ENCODE data around the gene IQCK. TPM values are rescaled to one million over a fixed set of nuclear protein-coding genes. Genes with fewer than 3 reads are reported as not detected.
A peak's percentile ranks its signal among the peaks of the same experiment; 100 is the strongest.
"Not testable (repeated sequence)": the region's sequence is repeated elsewhere in the genome, so short reads cannot be mapped to it uniquely, and the experiment has no call there.

Gene IQCK
- polyA plus RNA-seq, 1 donor from 2014 or later: 3.4 TPM

- H3K4me3 Mint-ChIP-seq: no peak overlapping the region
- no peak overlapping the region for H3K27ac Mint-ChIP-seq
- H3K4me1 Mint-ChIP-seq: peaks cover 0 to 3% (median 1%) of the 10 kb centered on the region in 3 donors
- H3K9me3 Mint-ChIP-seq: peaks cover 0 to 2% (median 0%) of the 10 kb centered on the region in 3 donors
- H3K27me3 Mint-ChIP-seq: no peaks in the 10 kb centered on the region
- H3K36me3 Mint-ChIP-seq: no peaks in the 10 kb centered on the region
Observed at GRCh38 chr16:19776147-19776546, 58.1 kb downstream of the IQCK start.

DNA sequence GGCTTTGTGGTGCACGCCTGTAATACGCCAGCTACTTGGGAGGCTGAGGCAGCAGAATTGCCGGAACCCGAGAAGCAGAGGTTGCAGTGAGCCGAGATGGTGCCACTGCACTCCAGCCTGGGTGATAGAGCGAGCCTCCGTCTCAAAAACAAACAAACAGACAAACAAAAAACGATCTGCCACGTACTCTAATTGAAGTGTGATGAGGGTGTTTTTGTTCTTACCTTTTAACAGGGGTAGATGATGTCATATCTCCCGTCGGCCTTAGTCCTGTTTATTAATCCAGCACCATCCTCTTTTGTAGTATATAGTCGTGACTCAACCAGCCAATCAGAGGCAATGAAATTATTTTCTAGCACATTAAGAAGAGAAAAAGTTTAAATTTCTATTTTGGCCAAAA, 58.5 kb downstream of the IQCK start:
- H3K27me3 Mint-ChIP-seq: no peaks in the 10 kb centered on the region
- H3K9me3 Mint-ChIP-seq: peaks cover 0 to 2% (median 0%) of the 10 kb centered on the region in 3 donors
- no peak overlapping the region for H3K4me3 Mint-ChIP-seq
- H3K4me1 Mint-ChIP-seq: peaks cover 0 to 3% (median 1%) of the 10 kb centered on the region in 3 donors
- H3K27ac Mint-ChIP-seq: no peak overlapping the region
- no peaks in the 10 kb centered on the region for H3K36me3 Mint-ChIP-seq

DNA sequence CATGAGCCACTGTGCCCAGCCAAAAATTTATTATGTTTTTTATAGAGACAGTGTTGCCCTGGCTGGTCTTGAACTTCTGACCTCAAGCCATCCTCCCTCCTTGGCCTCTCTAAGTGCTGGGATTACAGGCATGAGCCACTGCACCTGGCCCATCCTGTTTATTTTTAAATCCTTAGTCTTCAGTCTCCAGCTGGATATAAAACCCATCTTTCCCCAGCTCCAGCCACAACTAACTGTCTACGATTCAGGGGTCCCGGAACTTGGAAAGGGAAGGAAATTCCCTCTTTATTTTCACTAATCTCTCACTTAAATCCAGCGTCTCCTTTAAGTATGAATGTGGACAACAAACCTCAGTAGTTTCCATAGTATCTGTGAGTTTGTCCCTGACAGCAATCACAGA, 62.2 kb downstream of the IQCK start:
- H3K9me3 Mint-ChIP-seq: no peaks in the 10 kb centered on the region
- H3K27me3 Mint-ChIP-seq: peaks cover 1% of the 10 kb centered on the region
- H3K4me3 Mint-ChIP-seq: no peak overlapping the region
- H3K36me3 Mint-ChIP-seq: no peaks in the 10 kb centered on the region
- peaks cover 0 to 3% (median 1%) of the 10 kb centered on the region in 3 donors for H3K4me1 Mint-ChIP-seq
- no peak overlapping the region for H3K27ac Mint-ChIP-seq

DNA sequence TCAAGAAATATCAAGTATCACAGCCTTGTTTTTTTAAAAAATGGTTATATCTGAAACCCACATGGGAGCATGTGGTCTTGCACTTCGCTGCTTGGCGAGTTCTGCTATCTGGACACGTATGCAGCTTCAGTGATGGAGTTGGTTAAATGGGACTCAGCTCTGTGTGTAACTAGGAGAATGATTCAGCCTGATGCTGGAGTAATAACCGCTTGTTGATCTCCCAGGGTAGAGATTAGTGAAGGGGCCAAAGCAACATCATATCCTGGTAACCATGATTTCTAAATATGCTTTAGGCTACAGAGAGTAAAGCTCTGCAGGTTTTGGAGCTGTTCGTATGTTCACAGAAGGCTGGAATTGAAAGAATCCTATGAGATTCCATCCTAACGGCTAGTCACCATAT, 63.2 kb downstream of the IQCK start:
- H3K36me3 Mint-ChIP-seq: no peaks in the 10 kb centered on the region
- H3K27ac Mint-ChIP-seq: no peak overlapping the region
- H3K27me3 Mint-ChIP-seq: peaks cover 3% of the 10 kb centered on the region

DNA sequence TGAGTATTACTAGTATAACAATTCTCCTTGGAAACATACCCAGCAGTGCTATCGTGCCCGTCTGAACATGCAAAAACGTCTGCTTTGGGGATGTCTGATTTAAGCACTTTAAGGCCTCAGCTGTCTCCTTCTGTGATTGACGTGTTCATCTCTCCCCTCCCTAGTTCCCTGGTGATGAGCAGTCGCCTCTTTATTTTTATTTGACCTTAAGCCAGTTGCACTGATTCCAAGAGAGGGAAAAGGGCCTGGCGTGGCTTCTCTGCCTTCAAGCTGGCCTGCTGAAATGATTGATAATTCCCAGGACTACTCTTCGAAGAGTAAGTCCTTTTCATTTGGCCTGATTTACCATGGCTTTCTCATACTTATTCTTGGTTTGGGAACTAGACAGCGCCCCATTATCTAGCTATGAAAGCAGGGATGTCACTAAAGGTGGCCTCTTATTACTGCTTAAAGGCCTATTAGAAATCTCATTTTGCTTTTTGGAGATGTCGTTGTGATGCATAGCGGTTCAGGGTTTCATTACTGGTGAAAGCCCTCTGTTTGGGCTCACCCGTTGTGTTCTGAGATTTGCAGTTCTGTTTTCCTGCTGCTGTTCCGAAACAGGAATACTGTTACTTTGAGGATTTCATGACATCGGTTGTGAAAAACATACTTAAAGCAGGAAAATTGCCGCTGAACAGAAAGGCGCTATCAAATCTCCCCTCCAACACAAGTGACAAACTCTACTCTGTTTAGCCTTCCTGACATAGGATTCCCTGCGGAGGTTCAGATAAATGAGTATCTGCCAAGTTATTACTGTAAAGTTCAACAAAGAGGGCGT, 65.5 kb downstream of the IQCK start:
- Mint-ChIP-seq H3K27me3 (peaks cover 3% of the 10 kb centered on the region), H3K4me3 (no peak overlapping the region), H3K27ac (no peak overlapping the region), H3K9me3 (no peaks in the 10 kb centered on the region), H3K36me3 (no peaks in the 10 kb centered on the region), H3K4me1 (no peaks in the 10 kb centered on the region)

More for the DNA sequence above, 63.2 kb downstream of the IQCK start:
- Mint-ChIP-seq H3K4me1 (peaks cover 0 to 3% (median 1%) of the 10 kb centered on the region in 3 donors), H3K4me3 (no peak overlapping the region), H3K9me3 (no peaks in the 10 kb centered on the region)

- no peaks in the 10 kb centered on the region for H3K9me3 Mint-ChIP-seq
- H3K4me3 Mint-ChIP-seq: no peak overlapping the region
- no peaks in the 10 kb centered on the region for H3K36me3 Mint-ChIP-seq
- H3K27me3 Mint-ChIP-seq: peaks cover 3% of the 10 kb centered on the region
- H3K4me1 Mint-ChIP-seq: no peaks in the 10 kb centered on the region
- no peak overlapping the region for H3K27ac Mint-ChIP-seq
Observed at GRCh38 chr16:19784183-19784736, 66.2 kb downstream of the IQCK start.

- H3K4me3 Mint-ChIP-seq: no peak overlapping the region
- H3K27ac Mint-ChIP-seq: no peak overlapping the region
- H3K36me3 Mint-ChIP-seq: no peaks in the 10 kb centered on the region
- no peaks in the 10 kb centered on the region for H3K4me1 Mint-ChIP-seq
- H3K27me3 Mint-ChIP-seq: peaks cover 3% of the 10 kb centered on the region
- H3K9me3 Mint-ChIP-seq: no peaks in the 10 kb centered on the region
Observed at GRCh38 chr16:19785081-19785480, 67.0 kb downstream of the IQCK start.

GRCh38 chr16:19785512-19786130, 67.5 kb downstream of the IQCK start:
- Mint-ChIP-seq H3K9me3 (no peaks in the 10 kb centered on the region), H3K4me1 (no peaks in the 10 kb centered on the region), H3K27ac (no peak overlapping the region), H3K36me3 (no peaks in the 10 kb centered on the region), H3K27me3 (peaks cover 3% of the 10 kb centered on the region), H3K4me3 (no peak overlapping the region)

- not testable (repeated sequence) for H3K27ac Mint-ChIP-seq, H3K4me1 Mint-ChIP-seq, H3K27me3 Mint-ChIP-seq, H3K4me3 Mint-ChIP-seq, H3K36me3 Mint-ChIP-seq
- H3K9me3 Mint-ChIP-seq: peaks cover 1 to 11% (median 8%) of the 10 kb centered on the region in 3 donors
Observed at GRCh38 chr16:19801369-19801768, 83.3 kb downstream of the IQCK start.

DNA sequence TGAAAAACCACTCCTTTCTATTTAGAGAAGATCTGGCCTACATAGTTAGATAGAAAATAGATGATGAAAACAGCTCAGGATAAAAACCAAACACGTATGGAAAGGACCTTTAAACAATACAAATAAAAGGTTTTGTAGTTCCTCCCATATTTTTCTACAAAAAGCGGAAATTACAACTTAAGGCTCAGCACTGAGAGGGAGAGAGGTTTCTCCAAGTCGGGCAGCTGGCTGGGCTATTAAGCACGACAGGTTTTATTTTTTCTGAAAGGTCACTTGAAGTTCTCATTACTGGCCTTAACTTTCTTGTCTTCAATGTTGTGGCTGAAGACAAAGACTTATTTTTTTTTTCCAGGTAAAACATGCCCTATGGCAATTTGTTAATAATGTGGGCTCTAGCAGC, 83.8 kb downstream of the IQCK start:
- not testable (repeated sequence) for H3K27me3 Mint-ChIP-seq, H3K36me3 Mint-ChIP-seq, H3K4me1 Mint-ChIP-seq, H3K27ac Mint-ChIP-seq, H3K4me3 Mint-ChIP-seq
- H3K9me3 Mint-ChIP-seq: peaks cover 1 to 11% (median 8%) of the 10 kb centered on the region in 3 donors

DNA sequence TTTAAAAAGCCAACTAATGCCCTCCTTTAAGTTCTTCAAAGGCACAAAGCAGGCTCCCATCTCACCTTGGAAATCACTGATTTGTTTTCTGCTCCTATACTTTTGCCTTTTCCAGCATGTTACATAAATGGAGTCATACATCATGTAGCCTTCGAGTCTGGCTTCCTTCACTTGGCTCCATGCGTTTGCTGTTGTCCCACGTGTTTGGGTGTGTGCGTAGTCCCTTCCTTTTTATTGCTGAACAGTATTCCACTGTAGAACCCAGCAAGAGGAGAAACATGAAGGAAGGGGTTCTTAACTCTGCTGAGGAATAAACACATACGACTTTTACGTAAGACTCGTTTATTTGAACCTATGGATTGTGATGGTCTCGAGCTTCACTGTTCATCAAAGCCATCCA, 84.5 kb downstream of the IQCK start:
- peaks cover 1 to 11% (median 8%) of the 10 kb centered on the region in 3 donors for H3K9me3 Mint-ChIP-seq
- H3K4me3 Mint-ChIP-seq: no peak overlapping the region
- H3K27me3 Mint-ChIP-seq: no peaks in the 10 kb centered on the region
- peaks cover 2% of the 10 kb centered on the region for H3K36me3 Mint-ChIP-seq
- H3K4me1 Mint-ChIP-seq: peaks cover 0 to 4% (median 0%) of the 10 kb centered on the region in 3 donors
- no peak overlapping the region for H3K27ac Mint-ChIP-seq

- Mint-ChIP-seq H3K4me1 (peaks cover 0 to 4% (median 0%) of the 10 kb centered on the region in 3 donors), H3K36me3 (peaks cover 2% of the 10 kb centered on the region), H3K9me3 (peaks cover 1 to 11% (median 8%) of the 10 kb centered on the region in 3 donors), H3K27ac (peak overlapping the region in 1 of 3 donors; percentile 45), H3K27me3 (no peaks in the 10 kb centered on the region), H3K4me3 (peak overlapping the region in 2 of 4 donors; percentile 23 to 49)
Observed at GRCh38 chr16:19804538-19805323, 86.7 kb downstream of the IQCK start.

DNA sequence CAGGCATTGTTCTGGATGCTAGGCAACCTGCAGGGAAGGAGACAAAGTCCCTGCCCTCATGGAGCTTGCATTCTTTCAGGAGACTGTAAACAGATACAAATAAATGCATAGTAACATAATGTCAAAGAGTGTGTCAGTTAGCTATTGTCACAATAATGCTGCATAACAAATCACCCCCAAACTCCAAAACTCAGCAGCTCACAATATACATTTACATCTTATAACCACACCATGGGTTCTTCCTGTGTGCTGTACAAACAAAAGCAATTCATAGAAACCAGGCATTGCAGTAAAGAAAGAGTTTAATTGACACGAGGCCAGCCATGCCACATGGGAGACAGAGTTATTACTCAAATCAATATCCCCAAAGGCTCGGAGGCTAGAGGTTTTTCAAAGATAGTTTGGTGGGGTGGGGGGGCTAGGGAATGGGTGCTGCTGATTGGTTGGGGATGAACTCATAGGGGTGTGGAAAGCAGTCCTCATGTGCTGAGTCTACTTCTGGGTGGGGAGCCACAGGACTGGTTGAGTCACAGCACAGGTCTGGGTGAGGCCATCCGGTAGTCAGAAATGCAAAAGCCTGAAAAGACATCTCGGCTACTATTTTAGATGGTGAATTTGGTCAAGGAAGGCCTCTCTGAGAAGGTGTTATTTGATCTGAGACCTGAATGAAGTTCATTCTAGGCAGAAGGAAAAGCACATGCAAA, 87.5 kb downstream of the IQCK start:
- Mint-ChIP-seq H3K4me1 (peaks cover 0 to 4% (median 0%) of the 10 kb centered on the region in 3 donors), H3K27ac (peak overlapping the region in 1 of 3 donors; percentile 45), H3K4me3 (no peak overlapping the region), H3K36me3 (peaks cover 2% of the 10 kb centered on the region), H3K27me3 (no peaks in the 10 kb centered on the region), H3K9me3 (peaks cover 1 to 11% (median 8%) of the 10 kb centered on the region in 3 donors)

DNA sequence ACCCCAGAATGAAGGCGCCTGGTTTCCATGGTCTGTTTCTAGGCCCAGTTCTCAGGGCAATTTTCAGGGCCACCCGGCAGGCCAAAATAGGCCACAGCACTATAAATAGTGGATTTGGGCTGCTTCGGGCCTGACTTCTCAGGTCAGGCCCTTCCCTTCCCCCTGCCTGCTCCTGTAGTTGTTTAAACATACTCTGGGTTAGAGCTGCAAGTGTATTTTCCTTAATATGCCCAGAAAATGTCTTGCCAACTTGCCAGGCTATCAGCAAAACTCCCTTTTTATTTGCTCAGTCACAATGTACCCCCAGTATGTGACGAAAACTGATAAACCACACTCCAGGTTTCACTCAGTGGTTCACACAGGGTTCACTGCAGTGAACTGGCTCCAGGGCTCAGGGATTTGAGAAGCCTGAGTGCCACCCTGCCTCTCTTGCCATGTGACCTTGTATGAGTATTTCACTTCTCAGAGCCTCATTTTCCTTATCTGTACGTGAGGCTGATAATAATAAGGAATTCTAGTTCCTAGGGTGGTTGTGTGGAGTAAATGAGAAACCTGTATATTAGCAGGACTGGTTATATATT, 90.1 kb downstream of the IQCK start:
- Mint-ChIP-seq H3K27ac (no peak overlapping the region), H3K4me3 (peak overlapping the region in 1 of 4 donors; percentile 8), H3K9me3 (peaks cover 4 to 17% (median 16%) of the 10 kb centered on the region in 3 donors), H3K36me3 (peaks cover 2% of the 10 kb centered on the region), H3K27me3 (no peaks in the 10 kb centered on the region), H3K4me1 (peaks cover 0 to 4% (median 0%) of the 10 kb centered on the region in 3 donors)
